Measurements from ENCODE around the gene PAM. TPM values are rescaled to one million over a fixed set of nuclear protein-coding genes. Genes with fewer than 3 reads are reported as not detected.

PAM gene
- total RNA-seq, 1 experiment from 2014 or later: 257 TPM

GRCh38 chr5:102777099-102777498 lies 22.0 kb downstream of the PAM start:
- CTCF ChIA-PET: no interaction called here
- intact Hi-C loops (cut with micrococcal nuclease): loop anchor here (10.0 kb wide), 1 partner anchor 348 kb away; the partner anchor contains the start of genes GIN1 and PPIP5K2

GRCh38 chr5:102778478-102778877 lies 23.4 kb downstream of the PAM start:
- Histone ChIP-seq H3K27me3 (ENCODE audit: insufficient read depth, low read length) (no peaks in the 10 kb centered on the region), H3K27ac (ENCODE audit: low read depth, low read length) (peak overlapping the region; percentile 24; the same call in 1 of the 2 replicates), H3K4me3 (replicated peaks in 1 of 2; ENCODE audit: low read depth in 1 of 2, low read length in 2 of 2) (no peak overlapping the region), H3K36me3 (ENCODE audit: control insufficient read depth in 1 of 2, insufficient read depth in 2 of 2, low read length in 2 of 2) (no peaks in the 10 kb centered on the region), H3K4me1 (ENCODE audit: control insufficient read depth in 1 of 2, insufficient read depth in 2 of 2, low read length in 2 of 2) (peaks cover 39 to 40% of the 10 kb centered on the region in 2 experiments), H2AFZ (ENCODE audit: low read depth, low read length, poor library complexity, severe bottlenecking) (no peak overlapping the region), H4K20me1 (ENCODE audit: insufficient read depth) (no peaks in the 10 kb centered on the region), H3K9me3 (ENCODE audit: control insufficient read depth in 1 of 2, insufficient read depth in 1 of 2, low read depth in 1 of 2, low read length in 2 of 2) (no peaks in the 10 kb centered on the region), H3K79me2 (ENCODE audit: insufficient read depth, low read length) (peaks cover 77% of the 10 kb centered on the region), H3K9ac (ENCODE audit: low read length) (0 out of 2 replicates have a peak overlapping the region, but pooled peaks have one; percentile 1), H3K4me2 (ENCODE audit: low read length) (peak overlapping the region; percentile 42), H3K9me2 (ENCODE audit: insufficient read depth) (no peaks in the 10 kb centered on the region)
- POLR2A ChIA-PET: no interaction called here
- CTCF ChIA-PET: no interaction called here
- DNase-seq (ENCODE audit: low read depth, low spot score) (no peak), ATAC-seq (no peak)
- BruUV-seq (replicated peaks): no TSS peak
- TF ChIP-seq JUND (IDR thresholded peaks at IDR 0.05): peak; percentile 51; the same call in 1 of the 2 replicates
- TF ChIP-seq SP1 (IDR thresholded peaks at IDR 0.05; ENCODE audit: low read depth): peak; percentile 26; the same call in 1 of the 2 replicates
- peak; percentile 20; the same call in 1 of the 2 replicates for TF ChIP-seq CEBPB (IDR thresholded peaks at IDR 0.05; ENCODE audit: low read depth)
- TF ChIP-seq YY1 (IDR thresholded peaks at IDR 0.05; ENCODE audit: extremely low read depth, insufficient replicate concordance, low read depth, low read length): no peak
- TF ChIP-seq FOSL1 (IDR thresholded peaks at IDR 0.05; ENCODE audit: low read depth): peak; percentile 55
- no peak for TF ChIP-seq ATF3 (IDR thresholded peaks at IDR 0.05)
- RAD21 ChIA-PET (ENCODE audit: low non-redundant PET in 1 of 2, low total read pairs in 2 of 2, uncharacterized antibody in 2 of 2, unreplicated experiment in 2 of 2): no interaction called here
- intact Hi-C loops (cut with micrococcal nuclease): loop anchor here (10.0 kb wide), 1 partner anchor 346 kb away; the partner anchor contains the start of genes GIN1 and PPIP5K2

More at GRCh38 chr5:102777099-102777498, 22.0 kb downstream of the PAM start:
- POLR2A ChIA-PET: no interaction called here
- Histone ChIP-seq H2AFZ (ENCODE audit: low read depth, low read length, poor library complexity, severe bottlenecking) (no peak overlapping the region), H3K79me2 (ENCODE audit: insufficient read depth, low read length) (peaks cover 77% of the 10 kb centered on the region), H3K4me3 (replicated peaks in 1 of 2; ENCODE audit: low read depth in 1 of 2, low read length in 2 of 2) (no peak overlapping the region), H3K27ac (ENCODE audit: low read depth, low read length) (no peak overlapping the region), H3K27me3 (ENCODE audit: insufficient read depth, low read length) (no peaks in the 10 kb centered on the region), H3K9me3 (ENCODE audit: control insufficient read depth in 1 of 2, insufficient read depth in 1 of 2, low read depth in 1 of 2, low read length in 2 of 2) (no peaks in the 10 kb centered on the region), H3K9ac (ENCODE audit: low read length) (no peak overlapping the region), H3K36me3 (ENCODE audit: control insufficient read depth in 1 of 2, insufficient read depth in 2 of 2, low read length in 2 of 2) (no peaks in the 10 kb centered on the region), H3K4me1 (ENCODE audit: control insufficient read depth in 1 of 2, insufficient read depth in 2 of 2, low read length in 2 of 2) (peaks cover 29 to 32% of the 10 kb centered on the region in 2 experiments), H4K20me1 (ENCODE audit: insufficient read depth) (no peaks in the 10 kb centered on the region), H3K9me2 (ENCODE audit: insufficient read depth) (no peaks in the 10 kb centered on the region), H3K4me2 (ENCODE audit: low read length) (no peak overlapping the region)
- RAD21 ChIA-PET (ENCODE audit: low non-redundant PET in 1 of 2, low total read pairs in 2 of 2, uncharacterized antibody in 2 of 2, unreplicated experiment in 2 of 2): no interaction called here
- no TSS peak for BruUV-seq (replicated peaks)
- DNase-seq (ENCODE audit: low read depth, low spot score) (no peak), ATAC-seq (no peak)
- no peak for TF ChIP-seq CBX3 (IDR thresholded peaks at IDR 0.05; ENCODE audit: low read depth)
- TF ChIP-seq EZH2phosphoT487 (IDR thresholded peaks at IDR 0.05; ENCODE audit: borderline replicate concordance): no peak
- TF ChIP-seq RAD21 (IDR thresholded peaks at IDR 0.05; ENCODE audit: low read depth): no peak
- no peak for TF ChIP-seq ZBTB33 (IDR thresholded peaks at IDR 0.05; ENCODE audit: extremely low read depth, insufficient replicate concordance, low read length)
- TF ChIP-seq POLR2A (IDR thresholded peaks at IDR 0.05; ENCODE audit: borderline replicate concordance, extremely low read depth, insufficient read depth, insufficient read length): no peak
